ENCODE measurements around the gene PTPRN2.

Gene PTPRN2

GRCh38 chr7:157662981-157663716 lies 924.5 kb downstream of the PTPRN2 start:
- DNase-seq (ENCODE audit: low spot score), result no peak

GRCh38 chr7:157662110-157662791 lies 925.4 kb downstream of the PTPRN2 start:
- no peak for DNase-seq (ENCODE audit: low spot score)

GRCh38 chr7:157661611-157661975 lies 926.0 kb downstream of the PTPRN2 start:
- DNase-seq (ENCODE audit: low spot score), result no peak

- DNase-seq (ENCODE audit: low spot score), result no peak
Measured at GRCh38 chr7:157660971-157661610, 926.5 kb downstream of the PTPRN2 start.

GRCh38 chr7:157658851-157659412 lies 928.7 kb downstream of the PTPRN2 start:
- no peak for DNase-seq (ENCODE audit: low spot score)

- no peak for DNase-seq (ENCODE audit: low spot score)
Measured at GRCh38 chr7:157657741-157658740, 929.6 kb downstream of the PTPRN2 start.

GRCh38 chr7:157656195-157656769 lies 931.3 kb downstream of the PTPRN2 start:
- no peak for DNase-seq (ENCODE audit: low spot score)

GRCh38 chr7:157654350-157654749 lies 933.3 kb downstream of the PTPRN2 start:
- DNase-seq (ENCODE audit: low spot score), result no peak

- DNase-seq (ENCODE audit: low spot score), result no peak
Measured at GRCh38 chr7:157653827-157654207, 933.8 kb downstream of the PTPRN2 start.

- no peak for DNase-seq (ENCODE audit: low spot score)
Measured at GRCh38 chr7:157652954-157653826, 934.4 kb downstream of the PTPRN2 start.

- no peak for DNase-seq (ENCODE audit: low spot score)
Measured at GRCh38 chr7:157652161-157652953, 935.3 kb downstream of the PTPRN2 start.

- no peak for DNase-seq (ENCODE audit: low spot score)
Measured at GRCh38 chr7:157651366-157652160, 936.1 kb downstream of the PTPRN2 start.

GRCh38 chr7:157650801-157651200 lies 936.8 kb downstream of the PTPRN2 start:
- DNase-seq (ENCODE audit: low spot score), result no peak

GRCh38 chr7:157650131-157650631 lies 937.4 kb downstream of the PTPRN2 start:
- DNase-seq (ENCODE audit: low spot score), result no peak

- DNase-seq (ENCODE audit: low spot score), result no peak
Measured at GRCh38 chr7:157646551-157646950, 941.1 kb downstream of the PTPRN2 start.

- no peak for DNase-seq (ENCODE audit: low spot score)
Measured at GRCh38 chr7:157645539-157645938, 942.1 kb downstream of the PTPRN2 start.

GRCh38 chr7:157644946-157645345 lies 942.7 kb downstream of the PTPRN2 start:
- no peak for DNase-seq (ENCODE audit: low spot score)

GRCh38 chr7:157643525-157643970 lies 944.1 kb downstream of the PTPRN2 start:
- no peak for DNase-seq (ENCODE audit: low spot score)

Measured in putamen (tissue), 1 donor.